Lower leg skin (tissue), 4 donors: ENCODE results near the gene UMODL1. TPM values are rescaled to one million over a fixed set of nuclear protein-coding genes. Genes with fewer than 3 reads are reported as not detected.
"Not testable (repeated sequence)": the region's sequence is repeated elsewhere in the genome, so short reads cannot be mapped to it uniquely, and the experiment has no call there.

ENCODE experiments used
- DNase-seq, 2 donors: peaks; one replicate each; pipeline ENCODE4 v3.0.0-alpha.2; 2019; ENCODE audit warnings: low spot score in 2 of 2
- H3K4me3 ChIP-seq: fragments of 200-600 bp; sonication (generic); 2 replicates; pipeline ENCODE4 v1.5.1; 2017; ENCODE audit warnings: mild to moderate bottlenecking, low read depth; ENCODE audit not compliant: poor library complexity, severe bottlenecking
- CTCF ChIP-seq, 3 donors: fragments of 450-650 bp; IDR thresholded peaks; one replicate each; pipeline ENCODE4 v1.5.1; 2016; ENCODE audit warnings: antibody characterized with exemption in 3 of 3, mild to moderate bottlenecking in 3 of 3, moderate library complexity in 2 of 3
- POLR2A ChIP-seq, 2 donors: fragments of 450-650 bp; IDR thresholded peaks; one replicate each; pipeline ENCODE4 v1.6.1; 2016 to 2017; ENCODE audit warnings: antibody characterized with exemption in 2 of 2, mild to moderate bottlenecking in 1 of 2, moderate library complexity in 1 of 2
- WGBS, 2 donors: methylation state at CpG; one replicate each; pipeline ENCODE4 v1.1.5; 2018; 5-methylcytosine and 5-hydroxymethylcytosine counted together
- intact Hi-C: fragments of 100-400 bp; cut with DNase I; formaldehyde crosslinking; loops from one replicate; pipeline ENCODE4 v1.15.0; 2023; ENCODE audit warnings: low total_unique reads
- total RNA-seq, 4 donors: library from RNA; depleted of rRNA; stranded (reverse); fragments of >200 nt; gene quantifications; one replicate each; pipeline ENCODE4 v1.1.0, GENCODE V29; 2016

Gene UMODL1
- total RNA-seq, 4 donors from 2014 or later, result 0.23 TPM; not detected in 3

GRCh38 chr21:42172596-42173483 lies 101.7 kb downstream of the UMODL1 start:
- intact Hi-C loops, result no loop called here
- TF ChIP-seq POLR2A (IDR thresholded peaks at IDR 0.05), result no peak
- TF ChIP-seq CTCF (IDR thresholded peaks at IDR 0.05), result no peak
- DNase-seq, result peak in 1 of 2 donors; percentile 81

GRCh38 chr21:42174173-42174572 lies 103.1 kb downstream of the UMODL1 start:
- H3K4me3 ChIP-seq, result no peak overlapping the region
- WGBS, 2 donors, result 89 to 94% methylated on average over 4 of the region's 4 CpGs
- no peak for DNase-seq
- intact Hi-C loops, result no loop called here
- TF ChIP-seq CTCF (IDR thresholded peaks at IDR 0.05), result no peak
- no peak for TF ChIP-seq POLR2A (IDR thresholded peaks at IDR 0.05)

More at GRCh38 chr21:42172596-42173483, 101.7 kb downstream of the UMODL1 start:
- WGBS, 2 donors, result 90 to 92% methylated on average over 34 to 38 of the region's 40 CpGs
- no peak overlapping the region for H3K4me3 ChIP-seq

- H3K4me3 ChIP-seq, result no peak overlapping the region
- peak in 1 of 2 donors; percentile 43 for DNase-seq
- WGBS, 2 donors, result 84 to 86% methylated on average over 6 of the region's 6 CpGs
- TF ChIP-seq CTCF (IDR thresholded peaks at IDR 0.05) (no peak), POLR2A (IDR thresholded peaks at IDR 0.05) (no peak)
- intact Hi-C loops, result no loop called here
Observed at GRCh38 chr21:42175110-42175710, 104.1 kb downstream of the UMODL1 start.

- TF ChIP-seq CTCF (IDR thresholded peaks at IDR 0.05) (no peak), POLR2A (IDR thresholded peaks at IDR 0.05) (no peak)
- 49 to 50% methylated on average over 3 of the region's 3 CpGs for WGBS, 2 donors
- DNase-seq, result no peak
Observed at GRCh38 chr21:42176859-42177258, 105.7 kb downstream of the UMODL1 start.

GRCh38 chr21:42179316-42179715 lies 108.2 kb downstream of the UMODL1 start:
- intact Hi-C loops, result no loop called here
- H3K4me3 ChIP-seq, result no peak overlapping the region
- 69 to 71% methylated on average over 3 of the region's 3 CpGs for WGBS, 2 donors
- DNase-seq, result no peak
- TF ChIP-seq CTCF (IDR thresholded peaks at IDR 0.05) (no peak), POLR2A (IDR thresholded peaks at IDR 0.05) (no peak)

More at GRCh38 chr21:42176859-42177258, 105.7 kb downstream of the UMODL1 start:
- no peak overlapping the region for H3K4me3 ChIP-seq
- intact Hi-C loops, result no loop called here

GRCh38 chr21:42180001-42180400 lies 108.9 kb downstream of the UMODL1 start:
- WGBS, 2 donors, result 89 to 91% methylated on average over 3 of the region's 3 CpGs
- intact Hi-C loops, DNase-seq, H3K4me3 ChIP-seq: not testable (repeated sequence)
